CD14-positive monocyte (primary cell): ENCODE results near the gene KBTBD12. TPM values are rescaled to one million over a fixed set of nuclear protein-coding genes. Genes with fewer than 3 reads are reported as not detected.
A peak's percentile ranks its signal among the peaks of the same experiment; 100 is the strongest.

Experiments
- DNase-seq, 3 donors: peaks; one replicate each; pipeline ENCODE4 v3.0.0-alpha.2; 2011 to 2022
- H2AFZ ChIP-seq: 2 replicates; pipeline ENCODE4 v1.6.0; 2012; ENCODE audit warnings: mild to moderate bottlenecking, low read depth, low read length, inconsistent platforms; ENCODE audit not compliant: insufficient read depth, poor library complexity, severe bottlenecking
- H3K27ac ChIP-seq, 2 donors: 1 replicate in 1 of 2; 2 replicates in 1 of 2; pipeline ENCODE4 v1.5.1; 2012 to 2013; ENCODE audit warnings: low read length in 2 of 2, control low read depth in 1 of 2, inconsistent platforms in 1 of 2, low read depth in 1 of 2, mild to moderate bottlenecking in 1 of 2
- H3K27me3 ChIP-seq, 2 donors: one replicate each; pipeline versions ENCODE4 v1.6.0 to v1.6.1; 2011 to 2013; ENCODE audit warnings: low read length in 2 of 2; ENCODE audit not compliant: control insufficient read depth in 2 of 2, insufficient read depth in 2 of 2
- H3K36me3 ChIP-seq, 2 donors: replicated peaks in 1 of 2; 1 replicate in 1 of 2; 2 replicates in 1 of 2; pipeline versions ENCODE4 v1.5.1 to v1.6.1; 2012 to 2013; ENCODE audit warnings: low read length in 2 of 2, control low read depth in 1 of 2, inconsistent platforms in 1 of 2, mild to moderate bottlenecking in 1 of 2; ENCODE audit not compliant: insufficient read depth in 2 of 2, control insufficient read depth in 1 of 2
- H3K4me1 ChIP-seq, 2 donors: 1 replicate in 1 of 2; 2 replicates in 1 of 2; pipeline versions ENCODE4 v1.5.1 to v1.6.1; 2012 to 2013; ENCODE audit warnings: low read length in 2 of 2, control low read depth in 1 of 2, inconsistent platforms in 1 of 2, mild to moderate bottlenecking in 1 of 2, moderate library complexity in 1 of 2; ENCODE audit not compliant: insufficient read depth in 2 of 2, control insufficient read depth in 1 of 2
- H3K4me2 ChIP-seq: replicated peaks from 2 replicates; pipeline ENCODE3; 2012; ENCODE audit warnings: low read length, moderate library complexity, mild to moderate bottlenecking; ENCODE audit not compliant: poor library complexity, severe bottlenecking; ENCODE audit errors: extremely low read depth
- H3K4me3 ChIP-seq, 3 experiments: fragments of 200-600 bp in 1 of 3; sonication (generic) in 1 of 3; replicated peaks in 1 of 3; 1 replicate in 2 of 3; 2 replicates in 1 of 3; pipeline ENCODE4 v1.5.1; 2011 to 2013; ENCODE audit warnings: low read length in 3 of 3, mild to moderate bottlenecking in 3 of 3, control low read depth in 2 of 3, low read depth in 2 of 3, inconsistent platforms in 1 of 3, moderate library complexity in 1 of 3
- H3K79me2 ChIP-seq: 2 replicates; pipeline ENCODE4 v1.6.0; 2012; ENCODE audit warnings: mild to moderate bottlenecking, control low read depth, inconsistent platforms, low read length, moderate library complexity; ENCODE audit not compliant: insufficient read depth
- H3K9ac ChIP-seq: 2 replicates; pipeline ENCODE4 v1.6.0; 2017; ENCODE audit warnings: low read length, mild to moderate bottlenecking; ENCODE audit not compliant: insufficient read depth, poor library complexity, severe bottlenecking
- H3K9me3 ChIP-seq, 2 donors: replicated peaks in 1 of 2; 1 replicate in 1 of 2; 2 replicates in 1 of 2; pipeline versions ENCODE4 v1.5.1 to v1.6.1; 2012 to 2013; ENCODE audit warnings: low read length in 2 of 2, control low read depth in 1 of 2; ENCODE audit not compliant: control insufficient read depth in 1 of 2, insufficient read depth in 1 of 2
- H4K20me1 ChIP-seq: 2 replicates; pipeline ENCODE4 v1.6.0; 2012; ENCODE audit warnings: mild to moderate bottlenecking, low read length, control low read depth, moderate library complexity; ENCODE audit not compliant: insufficient read depth
- H3K27ac Mint-ChIP-seq, 7 donors: one replicate each; pipeline ENCODE4 v1.8.0; 2020; ENCODE audit warnings: mild to moderate bottlenecking in 7 of 7, mixed read lengths in 7 of 7, moderate library complexity in 6 of 7, inconsistent platforms in 2 of 7
- H3K27me3 Mint-ChIP-seq, 3 donors: one replicate each; pipeline ENCODE4 v1.8.0; 2021 to 2022; ENCODE audit warnings: low read depth in 3 of 3, mild to moderate bottlenecking in 3 of 3, mixed read lengths in 3 of 3, moderate library complexity in 3 of 3, inconsistent platforms in 1 of 3
- H3K36me3 Mint-ChIP-seq, 2 donors: one replicate each; pipeline ENCODE4 v1.8.0; 2020; ENCODE audit warnings: mixed read lengths in 2 of 2, inconsistent platforms in 1 of 2, mild to moderate bottlenecking in 1 of 2
- H3K4me1 Mint-ChIP-seq: one replicate; pipeline ENCODE4 v1.8.0; 2020; ENCODE audit warnings: mild to moderate bottlenecking, mixed read lengths
- H3K4me3 Mint-ChIP-seq, 2 donors: one replicate each; pipeline ENCODE4 v1.8.0; 2020; ENCODE audit warnings: mild to moderate bottlenecking in 2 of 2, mixed read lengths in 2 of 2, moderate library complexity in 1 of 2
- H3K9me3 Mint-ChIP-seq, 7 donors: one replicate each; pipeline ENCODE4 v1.8.0; 2020 to 2022; ENCODE audit warnings: mixed read lengths in 7 of 7, mild to moderate bottlenecking in 6 of 7, moderate library complexity in 6 of 7, inconsistent platforms in 2 of 7
- WGBS: methylation state at CpG from one replicate; pipeline ENCODE4 v1.1.5; 2013; ENCODE audit warnings: missing lambda C conversion rate; ENCODE audit not compliant: insufficient coverage; 5-methylcytosine and 5-hydroxymethylcytosine counted together
- intact Hi-C, 2 donors: fragments of 100-400 bp; cut with micrococcal nuclease; formaldehyde crosslinking; loops; one replicate each; pipeline versions ENCODE4 v1.15.0 to v1.15.1; 2023
- polyA plus RNA-seq, 3 donors: library from polyadenylated mRNA; depleted of rRNA in 1 of 3; unstranded in 2 of 3; stranded (reverse) in 1 of 3; fragments of 300-500 nt in 2 of 3; fragments of >200 nt in 1 of 3; fragmentation: Illumina TruSeq in 2 of 3; gene quantifications; 1 replicate in 2 of 3; 2 replicates in 1 of 3; pipeline ENCODE4 v1.2.3, GENCODE V29; 2012 to 2021
- TF ChIP-seq, protein P1 (sequence below): fragments of 200-600 bp; IDR thresholded peaks from one replicate; pipeline ENCODE4 v1.8.0; 2022; ENCODE audit warnings: antibody characterized with exemption, mild to moderate bottlenecking

Gene KBTBD12
- polyA plus RNA-seq, 3 donors = not detected

DNA sequence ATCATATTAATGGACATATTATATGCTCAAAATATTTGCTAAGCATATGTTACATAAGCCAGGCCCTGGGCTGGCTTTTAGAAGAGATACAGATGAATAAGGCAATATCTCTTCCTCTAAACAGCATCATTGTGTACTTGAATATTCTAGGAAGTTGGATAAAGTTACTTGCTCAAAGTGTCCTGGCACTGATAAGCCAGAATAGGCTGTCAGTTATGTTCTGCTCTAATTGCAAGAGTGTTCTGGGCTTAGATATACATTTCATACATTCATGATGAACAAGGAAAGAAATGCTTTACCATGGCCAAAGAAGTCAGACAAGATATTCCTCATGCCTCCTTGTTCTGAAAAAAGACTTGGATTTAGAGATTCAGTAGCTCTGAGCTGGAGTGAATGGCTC is 40.7 kb downstream of the KBTBD12 start:
- Histone ChIP-seq H3K4me1 (no peaks in the 10 kb centered on the region), H3K4me3 (no peak overlapping the region), H3K27me3 (peaks cover 0 to 2% of the 10 kb centered on the region in 2 donors), H4K20me1 (no peaks in the 10 kb centered on the region), H3K36me3 (no peaks in the 10 kb centered on the region), H3K27ac (no peak overlapping the region), H3K9me3 (no peaks in the 10 kb centered on the region), H3K4me2 (no peak overlapping the region), H2AFZ (no peak overlapping the region), H3K9ac (no peak overlapping the region), H3K79me2 (no peaks in the 10 kb centered on the region)
- Mint-ChIP-seq H3K4me3 (no peak overlapping the region), H3K27ac (no peak overlapping the region), H3K4me1 (no peaks in the 10 kb centered on the region), H3K36me3 (no peaks in the 10 kb centered on the region), H3K27me3 (peaks cover 0 to 7% (median under 1%) of the 10 kb centered on the region in 3 donors), H3K9me3 (no peaks in the 10 kb centered on the region)
- TF ChIP-seq, protein P1, sequence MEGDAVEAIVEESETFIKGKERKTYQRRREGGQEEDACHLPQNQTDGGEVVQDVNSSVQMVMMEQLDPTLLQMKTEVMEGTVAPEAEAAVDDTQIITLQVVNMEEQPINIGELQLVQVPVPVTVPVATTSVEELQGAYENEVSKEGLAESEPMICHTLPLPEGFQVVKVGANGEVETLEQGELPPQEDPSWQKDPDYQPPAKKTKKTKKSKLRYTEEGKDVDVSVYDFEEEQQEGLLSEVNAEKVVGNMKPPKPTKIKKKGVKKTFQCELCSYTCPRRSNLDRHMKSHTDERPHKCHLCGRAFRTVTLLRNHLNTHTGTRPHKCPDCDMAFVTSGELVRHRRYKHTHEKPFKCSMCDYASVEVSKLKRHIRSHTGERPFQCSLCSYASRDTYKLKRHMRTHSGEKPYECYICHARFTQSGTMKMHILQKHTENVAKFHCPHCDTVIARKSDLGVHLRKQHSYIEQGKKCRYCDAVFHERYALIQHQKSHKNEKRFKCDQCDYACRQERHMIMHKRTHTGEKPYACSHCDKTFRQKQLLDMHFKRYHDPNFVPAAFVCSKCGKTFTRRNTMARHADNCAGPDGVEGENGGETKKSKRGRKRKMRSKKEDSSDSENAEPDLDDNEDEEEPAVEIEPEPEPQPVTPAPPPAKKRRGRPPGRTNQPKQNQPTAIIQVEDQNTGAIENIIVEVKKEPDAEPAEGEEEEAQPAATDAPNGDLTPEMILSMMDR = no peak
- intact Hi-C loops = no loop called here
- no peak for DNase-seq

- no peak overlapping the region for H3K27ac ChIP-seq
- H3K27me3 Mint-ChIP-seq = peaks cover 0 to 7% (median 4%) of the 10 kb centered on the region in 3 donors
- TF ChIP-seq, protein P1 = no peak
- no peaks in the 10 kb centered on the region for H3K9me3 Mint-ChIP-seq
- H3K4me3 ChIP-seq = no peak overlapping the region
- intact Hi-C loops = no loop called here
- H3K4me1 Mint-ChIP-seq = no peaks in the 10 kb centered on the region
- no peak overlapping the region for H3K4me2 ChIP-seq
- no peak overlapping the region for H3K9ac ChIP-seq
- H3K9me3 ChIP-seq = no peaks in the 10 kb centered on the region
- no peak for DNase-seq
- no peaks in the 10 kb centered on the region for H3K36me3 ChIP-seq
- H3K27me3 ChIP-seq = peaks cover 0 to 2% of the 10 kb centered on the region in 2 donors
- H3K4me1 ChIP-seq = no peaks in the 10 kb centered on the region
- H3K27ac Mint-ChIP-seq = peak overlapping the region in 1 of 7 donors; percentile 23
- H3K4me3 Mint-ChIP-seq = no peak overlapping the region
- H2AFZ ChIP-seq = no peak overlapping the region
- no peaks in the 10 kb centered on the region for H3K36me3 Mint-ChIP-seq
- WGBS = no CpG with 5 or more reads among the region's 1 CpG
- no peaks in the 10 kb centered on the region for H4K20me1 ChIP-seq
- H3K79me2 ChIP-seq = no peaks in the 10 kb centered on the region
Measured at GRCh38 chr3:127959041-127959440, 44.0 kb downstream of the KBTBD12 start.
